HK-2 (cell line): ENCODE data around the gene CSNK2A2.
A peak's percentile ranks its signal among the peaks of the same experiment; 100 is the strongest.

Experiments used
- DNase-seq: peaks from one replicate; pipeline ENCODE4 v3.0.0-alpha.2; 2018; ENCODE audit not compliant: unreplicated experiment

Gene CSNK2A2

DNA sequence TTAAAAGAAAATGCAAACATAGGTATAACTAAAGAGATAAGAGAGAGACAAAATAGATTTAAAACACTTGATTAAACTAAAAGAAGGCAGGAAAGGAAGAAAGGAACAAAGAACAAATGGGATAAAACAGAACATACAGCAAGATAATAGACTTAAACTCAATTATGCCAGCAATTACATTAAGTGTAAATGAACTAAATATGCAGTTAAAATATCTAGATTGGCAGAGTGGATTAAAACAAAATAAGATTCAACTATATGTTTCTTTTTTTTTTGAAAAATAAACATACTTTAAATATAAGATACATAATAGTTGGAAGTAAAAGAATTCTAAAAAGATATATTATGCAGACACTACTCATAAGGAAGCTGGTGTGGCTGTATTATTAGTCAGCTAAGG, 59.1 kb downstream of the CSNK2A2 start:
- DNase-seq = no peak

DNA sequence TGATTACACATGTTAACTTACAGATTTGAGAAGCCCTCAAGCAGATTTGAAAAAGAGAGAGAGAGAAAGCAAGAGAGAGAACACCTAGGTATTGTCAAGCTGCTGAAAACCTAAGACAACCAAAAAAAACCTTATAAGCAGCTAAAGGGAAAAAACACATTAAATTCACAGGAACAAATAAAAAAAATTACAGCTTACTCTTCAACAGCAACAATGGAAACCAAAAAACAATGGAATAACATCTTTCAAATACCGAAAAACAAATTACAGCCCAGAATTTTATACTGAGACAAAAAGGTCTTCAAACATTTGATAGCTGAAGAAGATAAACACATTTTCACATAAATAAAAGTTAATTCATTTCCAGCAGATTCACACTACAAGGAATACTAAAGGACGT, 60.3 kb downstream of the CSNK2A2 start:
- DNase-seq = no peak

GRCh38 chr16:58129097-58129936, 68.6 kb downstream of the CSNK2A2 start, which contains the start of gene CFAP20:
Gene CFAP20 (minus strand): TSS chr16:58129381. CDS start chr16:58129115, 266 bp downstream.
- DNase-seq = peak; percentile 99

DNA sequence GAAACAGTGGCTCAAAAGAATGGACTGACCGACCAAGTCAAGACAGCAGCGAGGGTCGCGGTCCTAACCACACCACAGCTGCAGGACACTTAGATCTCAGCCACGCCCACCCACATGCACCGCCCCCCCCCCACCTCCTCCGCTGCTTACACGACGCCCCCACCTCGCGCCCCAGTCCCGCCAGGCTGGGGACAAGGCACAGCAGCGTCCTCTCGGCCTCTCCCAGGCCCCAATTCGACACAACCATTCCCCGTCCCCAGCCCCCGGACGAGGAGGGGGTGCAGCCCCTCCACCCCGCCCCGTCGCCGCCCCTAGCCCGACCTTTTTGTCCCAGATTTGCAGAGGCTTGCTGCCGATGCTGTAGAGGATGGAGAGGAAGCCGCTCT, 69.2 kb downstream of the CSNK2A2 start:
- DNase-seq = no peak

DNA sequence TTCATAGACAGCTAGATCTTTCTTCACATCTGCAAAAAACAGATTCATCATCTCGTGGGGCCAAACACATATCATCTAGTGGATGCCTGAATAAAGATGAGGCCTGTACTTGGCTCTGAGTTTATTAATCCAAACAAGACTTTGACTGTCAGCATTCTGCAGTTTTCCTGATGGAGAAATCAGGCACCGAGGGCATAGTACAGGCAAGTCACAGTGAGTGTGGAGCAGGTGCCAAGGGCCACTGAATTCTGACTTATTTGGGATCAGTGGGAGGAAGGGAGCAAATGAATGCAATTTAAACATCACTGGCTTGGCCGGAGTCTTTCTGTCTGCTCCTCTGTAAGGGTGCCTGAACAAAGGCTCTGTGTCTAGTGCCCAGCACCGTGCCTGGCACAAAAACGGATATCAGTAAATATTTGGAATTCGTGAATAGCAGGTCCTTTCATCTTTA, 69.7 kb downstream of the CSNK2A2 start:
- DNase-seq = no peak

GRCh38 chr16:58127634-58128033, 70.3 kb downstream of the CSNK2A2 start:
- no peak for DNase-seq

GRCh38 chr16:58127033-58127556, 70.8 kb downstream of the CSNK2A2 start:
- no peak for DNase-seq

- DNase-seq = no peak
These were observed 71.4 kb downstream of the CSNK2A2 start for GRCh38 chr16:58126451-58126961.

GRCh38 chr16:58125781-58126335, 72.0 kb downstream of the CSNK2A2 start:
- DNase-seq = no peak

DNA sequence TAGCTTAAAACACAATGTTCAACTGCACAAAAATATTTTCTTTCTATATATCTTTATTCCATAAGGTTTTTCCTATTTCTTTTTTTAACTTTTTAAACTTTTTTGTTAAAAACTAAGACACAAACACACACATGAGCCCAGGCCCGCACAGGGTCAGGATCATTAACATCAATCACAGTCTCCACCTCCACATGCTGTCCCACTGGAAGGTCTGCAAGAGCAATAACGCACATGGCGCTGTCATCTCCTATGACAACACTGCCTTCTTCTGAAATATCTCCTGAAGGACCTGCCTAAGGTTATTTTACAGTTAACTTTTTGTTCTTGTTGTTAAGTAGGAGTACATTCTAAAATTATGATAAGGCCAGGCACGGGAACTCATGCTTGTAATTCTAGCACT, 72.9 kb downstream of the CSNK2A2 start:
- no peak for DNase-seq

DNA sequence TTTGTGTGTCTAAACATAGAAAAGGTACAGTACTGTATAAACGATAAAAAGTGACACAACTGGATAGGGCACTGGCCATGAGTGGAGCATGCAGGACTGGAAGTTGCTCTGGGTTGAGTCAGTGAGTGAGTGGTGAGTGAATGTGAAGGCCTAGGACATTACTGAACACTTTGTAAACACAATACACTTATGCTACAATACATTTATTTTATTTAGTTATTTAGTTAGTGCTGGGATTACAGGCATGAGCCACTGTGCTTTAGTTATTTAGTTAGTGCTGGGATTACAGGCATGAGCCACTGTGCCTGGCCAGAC, 73.3 kb downstream of the CSNK2A2 start:
- DNase-seq = no peak

- DNase-seq = no peak
These were observed 73.9 kb downstream of the CSNK2A2 start for GRCh38 chr16:58123896-58124600.

GRCh38 chr16:58121132-58121531, 76.8 kb downstream of the CSNK2A2 start:
- DNase-seq = no peak

DNA sequence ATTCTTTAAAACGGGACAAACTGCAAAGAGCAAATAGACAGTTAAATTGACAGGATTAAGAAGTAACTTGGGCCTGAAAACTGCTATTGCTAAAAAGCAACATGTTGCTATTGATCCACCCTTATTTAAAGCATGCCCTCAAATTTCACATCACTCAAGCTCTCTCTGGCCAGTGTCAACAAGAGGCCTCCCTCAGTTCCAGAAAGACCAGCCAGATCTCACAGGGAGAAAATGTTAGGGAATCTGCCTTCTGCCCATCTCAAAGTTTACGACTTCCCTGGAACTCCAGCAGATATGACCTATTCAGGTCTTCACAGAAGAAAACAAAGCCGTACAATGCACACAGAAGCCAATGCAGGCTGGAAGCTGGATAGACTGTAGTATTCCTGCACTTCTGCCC, 77.7 kb downstream of the CSNK2A2 start:
- DNase-seq = no peak

- no peak for DNase-seq
These were observed 78.4 kb downstream of the CSNK2A2 start for GRCh38 chr16:58119509-58119845.

- no peak for DNase-seq
These were observed 79.0 kb downstream of the CSNK2A2 start for GRCh38 chr16:58118801-58119508.

DNA sequence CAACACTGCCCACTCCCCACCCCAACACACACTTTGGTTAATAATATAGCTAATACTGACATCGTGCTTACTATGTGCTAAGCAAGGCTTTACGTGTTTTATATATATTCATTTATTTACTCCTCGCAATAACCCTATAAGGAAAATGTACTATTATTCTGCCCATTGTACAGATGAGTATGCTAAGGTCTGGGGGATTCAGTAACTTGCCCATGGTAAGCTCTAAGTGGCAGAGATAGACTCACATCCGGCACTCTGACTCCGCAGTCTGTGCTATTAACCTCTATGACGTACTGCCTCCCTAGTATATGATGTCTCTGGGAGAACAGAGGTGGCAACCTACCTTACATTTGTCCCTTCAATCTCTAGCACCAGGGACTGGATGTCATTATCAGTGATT, 81.4 kb downstream of the CSNK2A2 start:
- no peak for DNase-seq

- DNase-seq = no peak
These were observed 81.8 kb downstream of the CSNK2A2 start for GRCh38 chr16:58116081-58116480.

- no peak for DNase-seq
These were observed 82.8 kb downstream of the CSNK2A2 start for GRCh38 chr16:58114827-58115825.

GRCh38 chr16:58111302-58111627, 86.6 kb downstream of the CSNK2A2 start:
- DNase-seq = no peak
